ENCODE results near the gene SRSF3.

- TF ChIP-seq, protein P1, sequence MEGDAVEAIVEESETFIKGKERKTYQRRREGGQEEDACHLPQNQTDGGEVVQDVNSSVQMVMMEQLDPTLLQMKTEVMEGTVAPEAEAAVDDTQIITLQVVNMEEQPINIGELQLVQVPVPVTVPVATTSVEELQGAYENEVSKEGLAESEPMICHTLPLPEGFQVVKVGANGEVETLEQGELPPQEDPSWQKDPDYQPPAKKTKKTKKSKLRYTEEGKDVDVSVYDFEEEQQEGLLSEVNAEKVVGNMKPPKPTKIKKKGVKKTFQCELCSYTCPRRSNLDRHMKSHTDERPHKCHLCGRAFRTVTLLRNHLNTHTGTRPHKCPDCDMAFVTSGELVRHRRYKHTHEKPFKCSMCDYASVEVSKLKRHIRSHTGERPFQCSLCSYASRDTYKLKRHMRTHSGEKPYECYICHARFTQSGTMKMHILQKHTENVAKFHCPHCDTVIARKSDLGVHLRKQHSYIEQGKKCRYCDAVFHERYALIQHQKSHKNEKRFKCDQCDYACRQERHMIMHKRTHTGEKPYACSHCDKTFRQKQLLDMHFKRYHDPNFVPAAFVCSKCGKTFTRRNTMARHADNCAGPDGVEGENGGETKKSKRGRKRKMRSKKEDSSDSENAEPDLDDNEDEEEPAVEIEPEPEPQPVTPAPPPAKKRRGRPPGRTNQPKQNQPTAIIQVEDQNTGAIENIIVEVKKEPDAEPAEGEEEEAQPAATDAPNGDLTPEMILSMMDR (IDR thresholded peaks at IDR 0.05), result no peak
- no peak for TF ChIP-seq EZH2 (IDR thresholded peaks at IDR 0.05; ENCODE audit: borderline replicate concordance, insufficient read depth, low read depth, low read length, poor library complexity, severe bottlenecking)
Measured at GRCh38 chr6:36643977-36644376, 49.8 kb downstream of the SRSF3 start.

Measured in B cell (primary cell).